Endothelial cell of coronary artery (primary cell): Measurements from ENCODE around the gene S100A8. TPM values are rescaled to one million over a fixed set of nuclear protein-coding genes. Genes with fewer than 3 reads are reported as not detected.

Experiments
- total RNA-seq: library from RNA; depleted of rRNA; stranded (reverse); fragments of >200 nt; gene quantifications from 2 replicates; pipeline ENCODE4 v1.2.3, GENCODE V29; 2014

S100A8 gene
- not detected in 2 replicates for total RNA-seq

DNA sequence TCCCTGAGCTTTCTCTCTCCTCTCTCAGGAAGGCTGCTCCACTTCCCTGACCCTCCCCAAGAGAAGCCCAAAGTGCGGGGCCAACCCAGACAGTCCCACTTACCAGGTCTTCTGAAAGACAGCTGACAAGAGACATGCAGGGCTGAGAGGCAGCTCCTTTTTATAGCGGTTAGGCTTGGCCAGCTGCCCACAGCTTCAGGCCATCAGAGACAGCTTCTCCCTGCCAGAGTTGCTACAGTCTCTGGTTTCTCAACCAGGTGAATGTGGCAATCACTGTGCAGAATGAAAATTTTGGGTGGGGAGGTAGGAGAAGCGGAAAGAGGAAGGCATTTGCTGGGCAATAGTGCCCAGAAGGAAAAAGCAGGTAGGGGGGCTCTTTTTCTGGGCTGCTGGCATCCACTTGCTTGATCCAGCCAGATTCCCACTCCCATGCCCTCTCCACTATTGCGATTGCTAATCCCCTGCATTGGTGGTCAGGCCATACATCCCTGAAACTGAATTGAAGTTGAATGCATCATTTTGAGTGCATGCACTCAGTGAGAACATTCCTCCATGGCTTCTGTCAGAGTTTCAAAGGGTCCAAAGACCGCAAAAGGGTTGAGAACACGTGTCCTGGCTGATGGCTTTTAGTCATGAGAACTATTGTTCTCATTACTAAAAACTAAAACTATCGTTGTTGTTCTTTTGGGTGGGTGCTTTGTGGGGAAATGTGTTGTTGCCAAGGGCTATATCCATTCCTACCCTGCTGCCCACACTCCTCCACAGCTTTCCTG, at the start of gene S100A8:
S100A8 (minus strand) TSS at position 136 of the 773 bp plus-strand sequence. CDS start 538 bp downstream, outside the sequence.

DNA sequence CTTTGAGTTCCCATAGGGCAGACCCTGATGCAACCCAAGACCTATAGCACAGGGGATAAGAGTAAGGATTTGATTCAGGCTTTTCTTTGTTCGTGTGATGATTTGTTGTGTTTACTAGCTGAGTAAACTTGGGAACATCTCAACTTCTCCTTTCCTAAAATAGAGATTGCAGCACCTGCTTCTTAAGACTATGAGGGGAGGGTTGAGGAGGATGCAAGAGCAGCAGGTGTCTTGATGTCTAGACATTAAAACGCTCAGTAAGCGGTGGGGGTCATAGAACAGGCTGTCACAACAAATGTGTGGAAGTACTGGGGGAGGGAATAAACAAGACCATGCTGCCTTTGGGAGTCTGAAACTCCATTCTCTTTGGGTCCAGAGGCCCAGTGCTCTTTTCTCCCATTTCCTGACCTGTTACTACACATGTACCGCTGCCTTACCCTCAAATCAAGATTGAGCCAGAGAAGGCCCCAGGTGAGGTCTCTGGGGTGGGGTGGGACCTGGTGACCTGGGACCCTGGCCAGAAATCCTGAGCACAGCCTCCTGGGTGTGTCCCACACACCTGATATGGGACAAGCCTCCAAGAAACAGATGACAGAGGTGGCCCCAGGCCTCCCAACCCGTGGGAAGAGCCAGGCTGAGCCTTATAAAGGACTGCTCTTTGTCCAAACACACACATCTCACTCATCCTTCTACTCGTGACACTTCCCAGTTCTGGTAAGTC, 25.1 kb upstream of the S100A8 start, which contains the start of gene S100A7A:
S100A7A (plus strand) TSS at position 671 of the 721 bp plus-strand sequence. CDS start 1,563 bp downstream, outside the sequence.

DNA sequence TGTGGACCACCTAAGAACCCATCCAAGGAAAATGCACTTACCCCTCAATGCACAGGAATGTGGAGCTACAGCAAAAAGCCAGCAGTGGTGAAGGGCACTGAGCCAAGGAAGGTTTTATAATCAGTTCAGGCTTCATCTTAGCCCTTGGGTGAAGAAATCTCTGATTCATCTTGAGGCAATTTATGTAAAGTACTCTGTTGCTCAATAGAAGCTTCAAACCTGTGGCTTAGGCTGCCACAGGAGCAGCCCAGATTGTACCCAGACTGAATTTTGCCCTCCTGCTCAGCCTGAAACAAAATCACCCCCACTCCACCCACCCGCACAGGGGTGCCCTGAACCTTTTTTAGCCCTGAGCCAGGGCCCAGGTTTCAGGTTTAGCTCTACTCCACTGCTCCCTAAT, 15.4 kb downstream of the S100A8 start, which contains the start of gene S100A12:
S100A12 (minus strand) TSS at position 111 of the 400 bp plus-strand sequence. CDS start 1,029 bp downstream, outside the sequence.

DNA sequence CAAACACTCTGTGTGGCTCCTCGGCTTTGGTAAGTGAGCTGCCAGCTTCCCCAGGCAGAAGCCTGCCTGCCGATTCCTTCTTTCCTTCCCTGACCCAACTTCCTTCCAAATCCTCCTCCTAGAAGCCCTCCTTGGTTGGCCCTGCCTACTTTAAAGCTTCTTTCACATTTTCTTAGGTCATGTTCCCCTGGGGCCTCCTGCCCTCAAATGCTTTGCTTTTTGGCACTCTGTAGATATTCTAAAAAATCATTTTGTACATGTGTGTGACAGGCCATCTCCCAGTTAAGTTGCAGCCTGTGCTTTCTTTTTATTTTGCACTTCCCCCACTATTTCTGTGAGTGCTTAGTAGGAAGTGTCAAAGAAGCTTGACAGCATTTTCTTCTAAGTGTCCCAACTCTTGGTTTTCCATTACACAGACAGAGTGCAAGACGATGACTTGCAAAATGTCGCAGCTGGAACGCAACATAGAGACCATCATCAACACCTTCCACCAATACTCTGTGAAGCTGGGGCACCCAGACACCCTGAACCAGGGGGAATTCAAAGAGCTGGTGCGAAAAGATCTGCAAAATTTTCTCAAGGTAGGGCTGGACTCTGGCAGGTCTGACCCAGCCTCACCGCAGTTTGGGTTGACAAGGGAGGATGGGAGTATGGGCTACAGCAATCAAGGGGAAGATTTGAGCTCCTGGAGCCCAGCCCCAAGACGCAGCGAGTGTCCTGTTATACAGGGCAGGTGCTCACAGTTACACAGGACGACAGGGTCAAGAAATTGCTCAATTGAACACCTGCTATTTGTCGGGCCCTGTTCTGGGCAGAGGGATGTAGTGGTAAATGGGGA, 32.8 kb downstream of the S100A8 start, which contains the start of gene S100A9:
S100A9 (plus strand) TSS at position 2 of the 838 bp plus-strand sequence; CDS start at position 432, 430 bp downstream.

DNA sequence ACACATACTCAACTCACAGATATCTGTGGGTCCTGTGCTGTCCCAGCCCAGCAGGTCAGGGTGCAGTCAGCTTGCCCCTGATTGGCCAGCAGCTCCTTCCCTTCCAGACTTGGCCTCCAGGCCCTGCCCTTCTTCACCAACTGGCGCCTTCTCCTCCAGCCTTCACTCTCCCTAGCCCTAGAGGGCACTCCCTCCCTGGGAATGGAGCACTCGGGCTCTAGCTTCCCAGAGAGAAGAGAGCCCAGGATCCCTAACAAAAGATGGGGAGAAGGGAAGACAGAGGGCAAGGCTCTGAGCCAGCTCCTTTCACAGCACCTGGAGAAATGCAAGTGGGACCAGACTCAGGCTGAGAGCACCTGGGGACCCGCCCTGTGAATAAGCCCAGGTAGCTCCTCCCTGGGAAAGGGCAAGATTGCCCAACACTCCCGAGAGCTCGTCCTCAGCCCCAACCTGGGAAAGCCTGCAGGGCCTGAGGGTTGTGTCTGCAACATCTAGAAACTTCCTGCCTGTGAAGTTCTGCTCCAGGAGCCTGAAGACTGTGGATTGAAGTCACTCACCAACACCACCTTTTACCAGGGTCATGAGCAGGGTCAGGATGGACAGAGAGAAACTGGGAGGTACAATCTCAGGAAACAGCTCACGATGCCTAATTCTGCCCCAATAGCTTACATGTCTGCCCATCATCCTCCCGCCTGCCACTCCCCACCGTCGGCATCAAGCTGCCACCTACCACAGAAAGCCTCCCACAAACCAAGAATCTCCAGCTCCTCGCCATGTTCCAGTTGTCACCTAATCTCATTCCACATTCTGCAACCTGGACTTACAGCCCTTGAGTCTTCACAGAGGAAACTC, 42.1 kb downstream of the S100A8 start, which contains the start of gene PGLYRP4:
PGLYRP4 (minus strand) TSS at position 331 of the 852 bp plus-strand sequence. CDS start 909 bp downstream, outside the sequence.

Other genes starting within 250 kb of the S100A8 start
- gene SPRR2G, start 240.2 kb downstream of the S100A8 start, total RNA-seq: not detected in 2 replicates
- not detected in 2 replicates for gene LELP1, start 187.6 kb downstream of the S100A8 start, total RNA-seq
- not detected in 2 replicates for gene PRR9, start 173.5 kb downstream of the S100A8 start, total RNA-seq
- not detected in 2 replicates for gene LORICRIN, start 131.4 kb downstream of the S100A8 start, total RNA-seq
- gene PGLYRP3, start 78.1 kb downstream of the S100A8 start, total RNA-seq: not detected in 2 replicates
- gene PGLYRP4, start 42.2 kb downstream of the S100A8 start, total RNA-seq: not detected in 2 replicates
- gene S100A9, start 33.2 kb downstream of the S100A8 start, total RNA-seq: 0.18 and 0.19 TPM in 2 replicates
- gene S100A12, start 15.5 kb downstream of the S100A8 start, total RNA-seq: not detected in 2 replicates
- gene S100A7A, start 25.4 kb upstream of the S100A8 start, total RNA-seq: not detected in 2 replicates
- not detected in 2 replicates for gene S100A7, start 69.6 kb upstream of the S100A8 start, total RNA-seq
- 1,061 and 1,806 TPM in 2 replicates for gene S100A6, start 144.9 kb upstream of the S100A8 start, total RNA-seq
- gene S100A5, start 149.9 kb upstream of the S100A8 start, total RNA-seq: not detected in 2 replicates
- 1.1 and 7.8 TPM in 2 replicates for gene S100A4, start 154.7 kb upstream of the S100A8 start, total RNA-seq
- 1.3 and 3.2 TPM in 2 replicates for gene S100A3, start 158.2 kb upstream of the S100A8 start, total RNA-seq
- gene S100A2, start 174.8 kb upstream of the S100A8 start, total RNA-seq: 1.9 and 3.8 TPM in 2 replicates
- gene S100A16, start 222.1 kb upstream of the S100A8 start, total RNA-seq: 328 and 379 TPM in 2 replicates
- gene S100A14, start 225.3 kb upstream of the S100A8 start, total RNA-seq: not detected in 2 replicates
- 101 and 216 TPM in 2 replicates for gene S100A13, start 236.4 kb upstream of the S100A8 start, total RNA-seq
- not detected in 2 replicates for gene S100A1, start 237.4 kb upstream of the S100A8 start, total RNA-seq
- 26.5 and 37.1 TPM in 2 replicates for gene CHTOP, start 243.0 kb upstream of the S100A8 start, total RNA-seq